Epithelial cell of proximal tubule (primary cell): ENCODE measurements around the gene SMC1B. TPM values are rescaled to one million over a fixed set of nuclear protein-coding genes. Genes with fewer than 3 reads are reported as not detected.

Experiments used
- DNase-seq: peaks from one replicate; pipeline ENCODE4 v3.0.0-alpha.2; 2011; ENCODE audit warnings: low read depth
- H3K4me3 ChIP-seq: 2 replicates; pipeline ENCODE4 v1.5.1; 2011; ENCODE audit warnings: low read depth, mild to moderate bottlenecking, low read length
- CTCF ChIP-seq: conservative IDR thresholded peaks from 2 replicates; pipeline ENCODE4 v1.5.1; 2012; ENCODE audit warnings: low read depth, mild to moderate bottlenecking, low read length
- total RNA-seq: library from RNA; depleted of rRNA; stranded (reverse); fragments of >200 nt; gene quantifications from 2 replicates; pipeline ENCODE4 v1.2.3, GENCODE V29; 2015

Gene SMC1B
- total RNA-seq, 1 donor from 2014 or later: 0.63 TPM

- DNase-seq: no peak
- no peak for TF ChIP-seq CTCF
- no peak overlapping the region for H3K4me3 ChIP-seq
Observed at GRCh38 chr22:45430871-45431270, 17.5 kb upstream of the SMC1B start.

GRCh38 chr22:45429981-45430775 is 16.8 kb upstream of the SMC1B start:
- no peak overlapping the region for H3K4me3 ChIP-seq
- no peak for DNase-seq
- TF ChIP-seq CTCF: no peak

- no peak overlapping the region for H3K4me3 ChIP-seq
- TF ChIP-seq CTCF: no peak
- no peak for DNase-seq
Observed at GRCh38 chr22:45429424-45429823, 16.0 kb upstream of the SMC1B start.

GRCh38 chr22:45428391-45429385 is 15.3 kb upstream of the SMC1B start:
- TF ChIP-seq CTCF: no peak
- DNase-seq: no peak

GRCh38 chr22:45427114-45427513 is 13.7 kb upstream of the SMC1B start:
- no peak for DNase-seq
- TF ChIP-seq CTCF: no peak
- H3K4me3 ChIP-seq: no peak overlapping the region

More at GRCh38 chr22:45428391-45429385, 15.3 kb upstream of the SMC1B start:
- H3K4me3 ChIP-seq: no peak overlapping the region

GRCh38 chr22:45426387-45426786 is 13.0 kb upstream of the SMC1B start:
- no peak overlapping the region for H3K4me3 ChIP-seq
- no peak for TF ChIP-seq CTCF
- DNase-seq: no peak
